Measurements from ENCODE around the gene APOBEC3C.

DNA sequence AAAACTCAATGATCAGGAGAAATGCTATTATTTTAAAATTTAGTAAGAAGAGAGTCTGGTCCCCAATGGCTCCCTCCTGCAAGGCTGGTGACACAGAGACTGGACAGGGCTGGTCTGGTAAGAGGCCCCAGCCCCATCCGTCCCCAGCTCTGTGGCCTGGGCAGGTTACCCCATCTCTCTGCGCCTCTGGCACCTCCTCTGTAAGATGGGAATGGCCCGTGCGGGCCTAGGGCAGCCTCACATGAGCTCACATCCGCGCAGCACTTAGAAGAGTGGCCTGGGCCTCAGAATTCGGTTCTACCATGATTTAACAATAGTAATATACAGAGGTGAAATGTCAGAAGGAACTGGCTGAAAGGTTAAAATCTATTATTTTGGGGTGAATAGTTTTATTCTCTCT is 27.9 kb downstream of the APOBEC3C start:
- TF ChIP-seq CTCF (IDR thresholded peaks at IDR 0.05) (no peak), POLR2A (IDR thresholded peaks at IDR 0.05) (no peak)
